ENCODE data around the gene CCDC142. TPM values are rescaled to one million over a fixed set of nuclear protein-coding genes. Genes with fewer than 3 reads are reported as not detected.

The CCDC142 gene
- total RNA-seq, 6 experiments from 2014 or later, result 5.9 to 15.4 (median 11.2) TPM

DNA sequence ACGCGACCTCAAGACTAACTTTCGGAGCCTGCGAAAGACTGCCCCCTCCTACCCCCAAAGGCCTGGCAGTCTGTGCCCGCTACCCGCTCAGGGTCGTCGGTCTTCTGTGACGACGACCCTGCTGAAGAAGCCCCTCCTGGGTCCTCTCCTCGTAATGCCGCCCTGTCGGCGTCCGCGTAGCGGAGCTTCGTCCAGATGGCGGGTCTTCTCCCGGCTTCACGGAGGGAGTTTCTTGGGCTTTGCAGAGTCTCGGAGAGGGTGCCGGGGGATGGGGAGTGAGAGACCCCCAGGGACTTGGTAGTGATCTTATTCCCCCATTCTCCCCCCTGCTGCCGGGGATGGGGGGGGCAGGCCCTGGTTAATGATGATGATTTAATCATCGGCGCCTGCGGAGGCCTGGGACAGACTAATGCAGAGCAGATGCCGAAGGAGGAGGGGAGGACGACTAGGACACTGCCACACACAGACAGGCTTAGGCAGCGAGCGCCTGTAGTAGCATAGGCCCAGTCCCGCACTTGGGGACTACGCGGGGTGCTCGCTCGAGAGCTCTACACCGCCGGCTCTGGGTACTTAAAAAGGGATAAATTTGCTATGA lies 25.2 kb upstream of the CCDC142 start:
- H3K27me3 ChIP-seq, result peaks cover under 1 to 4% of the 10 kb centered on the region in 2 donors
- WGBS (ENCODE audit: insufficient coverage, low coverage, low lambda C conversion rate, missing lambda C conversion rate), result 11% methylated on average over 33 of the region's 38 CpGs
- peak in 1 of 3 donors; percentile 42 for DNase-seq

DNA sequence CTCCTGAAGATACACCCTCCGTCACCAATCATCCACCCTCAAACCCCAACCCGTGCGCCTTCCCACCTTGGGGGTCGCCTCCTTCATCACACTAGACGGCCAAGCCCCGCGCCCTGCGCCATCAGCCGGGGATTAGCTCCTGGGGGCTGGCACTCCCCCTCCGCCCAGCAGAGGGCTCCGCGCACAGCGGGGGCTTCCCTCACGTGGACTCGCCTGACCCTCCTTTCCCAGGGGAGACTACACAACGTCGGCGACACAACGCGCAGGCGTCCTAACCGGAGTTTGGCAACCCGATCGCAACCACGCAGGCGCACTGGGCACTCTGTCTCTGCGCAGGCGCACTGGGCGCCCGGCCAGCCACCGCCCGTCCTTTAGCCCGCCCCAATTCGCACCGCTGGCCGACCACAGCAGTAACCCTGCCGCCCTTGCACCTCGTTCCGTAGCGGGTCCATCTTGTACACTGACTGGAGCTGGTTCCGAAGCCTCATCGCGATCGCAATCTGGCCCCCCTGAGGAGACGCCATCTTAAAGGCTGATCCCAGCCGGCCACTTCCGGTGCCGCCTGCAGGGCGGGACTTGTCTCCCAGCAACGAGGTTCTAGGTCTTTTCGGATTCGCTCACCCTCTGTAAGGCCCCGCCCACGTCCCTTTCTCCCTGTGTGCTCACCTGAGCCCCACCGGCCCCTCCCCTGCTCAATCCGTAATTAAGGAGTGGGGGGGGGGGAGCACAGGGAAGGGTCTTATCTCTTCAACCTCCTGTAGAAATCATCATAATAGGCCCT lies 24.5 kb upstream of the CCDC142 start, which contains the start of gene PCGF1:
PCGF1 (minus strand) TSS at position 551 of the 781 bp plus-strand sequence; CDS start at position 524, 27 bp downstream.
- no peaks in the 10 kb centered on the region for H3K27me3 ChIP-seq
- 0% methylated on average over 27 of the region's 56 CpGs for WGBS (ENCODE audit: insufficient coverage, low coverage, low lambda C conversion rate, missing lambda C conversion rate)
- H3K9me3 ChIP-seq, result no peaks in the 10 kb centered on the region
- peaks cover 0 to 31% (median 12%) of the 10 kb centered on the region in 4 donors for H3K4me1 ChIP-seq
- peak within 1 kb of the TSS; percentile 92 to 96 (median 94) for H3K27ac ChIP-seq
- DNase-seq (peak; percentile 99 to 100 (median 99)), ATAC-seq (peak; percentile 87 to 93 (median 88))
- intact Hi-C loops (cut with DNase I), result no loop called here
- peak; percentile 45 for TF ChIP-seq POLR2A (IDR thresholded peaks at IDR 0.05)
- TF ChIP-seq, protein P1, sequence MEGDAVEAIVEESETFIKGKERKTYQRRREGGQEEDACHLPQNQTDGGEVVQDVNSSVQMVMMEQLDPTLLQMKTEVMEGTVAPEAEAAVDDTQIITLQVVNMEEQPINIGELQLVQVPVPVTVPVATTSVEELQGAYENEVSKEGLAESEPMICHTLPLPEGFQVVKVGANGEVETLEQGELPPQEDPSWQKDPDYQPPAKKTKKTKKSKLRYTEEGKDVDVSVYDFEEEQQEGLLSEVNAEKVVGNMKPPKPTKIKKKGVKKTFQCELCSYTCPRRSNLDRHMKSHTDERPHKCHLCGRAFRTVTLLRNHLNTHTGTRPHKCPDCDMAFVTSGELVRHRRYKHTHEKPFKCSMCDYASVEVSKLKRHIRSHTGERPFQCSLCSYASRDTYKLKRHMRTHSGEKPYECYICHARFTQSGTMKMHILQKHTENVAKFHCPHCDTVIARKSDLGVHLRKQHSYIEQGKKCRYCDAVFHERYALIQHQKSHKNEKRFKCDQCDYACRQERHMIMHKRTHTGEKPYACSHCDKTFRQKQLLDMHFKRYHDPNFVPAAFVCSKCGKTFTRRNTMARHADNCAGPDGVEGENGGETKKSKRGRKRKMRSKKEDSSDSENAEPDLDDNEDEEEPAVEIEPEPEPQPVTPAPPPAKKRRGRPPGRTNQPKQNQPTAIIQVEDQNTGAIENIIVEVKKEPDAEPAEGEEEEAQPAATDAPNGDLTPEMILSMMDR (IDR thresholded peaks at IDR 0.05), result peak in 1 of 4 donors; percentile 19
- H3K36me3 ChIP-seq, result no peaks in the 10 kb centered on the region
- H3K4me3 ChIP-seq, result peak within 1 kb of the TSS; percentile 76 to 95 (median 78)

More for the DNA sequence above, 25.2 kb upstream of the CCDC142 start:
- TF ChIP-seq POLR2A (IDR thresholded peaks at IDR 0.05), result no peak
- TF ChIP-seq, protein P1 (IDR thresholded peaks at IDR 0.05), result no peak
- Histone ChIP-seq H3K4me3 (peak overlapping the region; percentile 76 to 95 (median 78)), H3K27ac (peak overlapping the region; percentile 92 to 96 (median 94)), H3K9me3 (no peaks in the 10 kb centered on the region), H3K4me1 (peaks cover 0 to 31% (median 12%) of the 10 kb centered on the region in 4 donors), H3K36me3 (no peaks in the 10 kb centered on the region)
- ATAC-seq, result peak in 1 of 4 donors; percentile 6
- intact Hi-C loops (cut with DNase I), result no loop called here

DNA sequence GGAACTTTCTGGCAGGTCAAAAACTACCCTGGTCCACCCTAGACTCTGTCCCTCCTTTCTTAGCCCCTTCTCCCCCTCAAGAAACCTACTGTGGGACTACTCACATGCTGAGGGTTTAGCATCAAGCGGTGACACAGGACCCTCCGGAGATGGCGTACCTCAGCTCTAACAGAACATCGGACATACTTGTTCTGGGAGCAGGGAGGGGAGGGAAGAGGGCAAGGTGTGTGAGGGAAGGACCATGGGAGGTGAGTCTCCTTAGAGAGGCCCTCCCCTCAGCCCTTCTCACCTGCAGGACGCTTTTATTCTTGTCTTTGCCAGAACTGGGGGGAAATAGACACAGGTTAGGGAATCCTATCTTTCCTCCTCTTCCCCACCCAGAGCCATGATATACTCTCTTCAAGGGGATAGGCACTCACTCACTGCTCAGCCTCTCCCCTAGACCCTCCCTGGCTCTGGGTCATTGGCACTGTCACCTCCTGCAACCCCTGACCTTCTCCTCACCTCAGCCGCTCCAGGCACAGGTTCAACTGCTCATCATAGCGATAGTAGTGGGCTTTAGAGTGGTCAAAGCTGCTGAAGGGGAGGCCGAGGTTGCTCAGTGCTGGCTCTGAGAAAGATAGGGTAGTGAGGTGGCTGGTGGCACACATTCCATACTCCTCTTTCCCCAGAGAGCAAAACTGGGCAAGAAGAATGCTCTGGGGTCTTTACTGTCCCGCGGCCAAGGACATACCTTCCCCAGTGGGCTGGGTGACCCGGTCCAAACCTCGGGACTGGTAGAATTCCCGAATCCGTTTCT lies 22.8 kb upstream of the CCDC142 start:
- intact Hi-C loops (cut with DNase I), result no loop called here
- Histone ChIP-seq H3K4me3 (peak overlapping the region in 2 of 3 donors; percentile 78 to 95), H3K9me3 (no peaks in the 10 kb centered on the region), H3K27ac (no peak overlapping the region), H3K36me3 (no peaks in the 10 kb centered on the region), H3K27me3 (no peaks in the 10 kb centered on the region), H3K4me1 (peaks cover 0 to 42% (median 12%) of the 10 kb centered on the region in 4 donors)
- WGBS (ENCODE audit: insufficient coverage, low coverage, low lambda C conversion rate, missing lambda C conversion rate), result 70% methylated on average over 8 of the region's 14 CpGs
- TF ChIP-seq POLR2A (IDR thresholded peaks at IDR 0.05), result no peak
- TF ChIP-seq, protein P1 (IDR thresholded peaks at IDR 0.05), result no peak
- DNase-seq, result no peak
- no peak for ATAC-seq

DNA sequence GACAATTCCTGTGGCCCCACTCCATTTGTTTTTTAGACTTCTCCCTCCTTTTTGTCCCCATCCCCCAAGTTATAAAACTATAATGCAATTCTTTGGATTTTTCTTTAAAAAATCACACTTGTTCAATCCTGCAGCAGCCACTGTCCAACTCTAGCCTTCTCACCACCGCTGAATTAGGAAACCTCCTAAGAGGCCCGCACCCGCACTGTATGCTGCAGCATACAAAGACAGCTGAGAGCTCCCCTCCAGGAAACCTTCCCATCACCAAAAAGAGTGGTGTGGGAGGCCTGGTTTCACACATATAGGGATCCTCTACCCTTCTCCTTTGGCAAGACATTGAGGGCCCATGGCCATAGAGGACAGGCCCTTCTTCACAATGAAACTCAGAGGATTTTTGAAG lies 21.8 kb upstream of the CCDC142 start:
- ATAC-seq, result no peak
- 79% methylated on average over 3 of the region's 3 CpGs for WGBS (ENCODE audit: insufficient coverage, low coverage, low lambda C conversion rate, missing lambda C conversion rate)
- H3K9me3 ChIP-seq, result no peaks in the 10 kb centered on the region
- H3K4me1 ChIP-seq, result peaks cover 0 to 49% (median 15%) of the 10 kb centered on the region in 4 donors
- H3K36me3 ChIP-seq, result no peaks in the 10 kb centered on the region
- no peak for TF ChIP-seq POLR2A (IDR thresholded peaks at IDR 0.05)
- TF ChIP-seq, protein P1 (IDR thresholded peaks at IDR 0.05), result no peak
- DNase-seq, result no peak
- H3K4me3 ChIP-seq, result peak overlapping the region in 2 of 3 donors; percentile 82 to 84
- H3K27me3 ChIP-seq, result no peaks in the 10 kb centered on the region
- intact Hi-C loops (cut with DNase I), result no loop called here
- H3K27ac ChIP-seq, result peak overlapping the region in 1 of 3 donors; percentile 93
